Skeletal muscle tissue (tissue), 4 donors: Measurements from ENCODE around the gene UBE2U. TPM values are rescaled to one million over a fixed set of nuclear protein-coding genes. Genes with fewer than 3 reads are reported as not detected.

Source experiments
- H3K27ac ChIP-seq: one replicate; pipeline ENCODE4 v1.7.0; 2013; ENCODE audit warnings: mild to moderate bottlenecking, low read depth, low read length, inconsistent platforms
- H3K27me3 ChIP-seq, 3 donors: one replicate each; pipeline ENCODE4 v1.7.0; 2013; ENCODE audit warnings: low read length in 3 of 3; ENCODE audit not compliant: control insufficient read depth in 3 of 3, insufficient read depth in 3 of 3
- H3K36me3 ChIP-seq, 3 donors: one replicate each; pipeline ENCODE4 v1.7.0; 2013; ENCODE audit warnings: low read length in 3 of 3; ENCODE audit not compliant: control insufficient read depth in 3 of 3, insufficient read depth in 3 of 3
- H3K4me1 ChIP-seq, 3 donors: one replicate each; pipeline ENCODE4 v1.7.0; 2013; ENCODE audit warnings: low read length in 3 of 3, mild to moderate bottlenecking in 3 of 3; ENCODE audit not compliant: control insufficient read depth in 3 of 3, insufficient read depth in 3 of 3
- H3K4me3 ChIP-seq, 3 donors: one replicate each; pipeline ENCODE4 v1.7.0; 2013; ENCODE audit warnings: low read length in 3 of 3
- H3K9ac ChIP-seq, 3 donors: one replicate each; pipeline ENCODE4 v1.7.0; 2013; ENCODE audit warnings: low read length in 3 of 3, mild to moderate bottlenecking in 3 of 3, moderate library complexity in 2 of 3, low read depth in 1 of 3
- H3K9me3 ChIP-seq, 3 donors: one replicate each; pipeline ENCODE4 v1.7.0; 2013; ENCODE audit warnings: low read length in 3 of 3; ENCODE audit not compliant: control insufficient read depth in 3 of 3
- total RNA-seq: library from RNA; depleted of rRNA; stranded (reverse); fragments of >200 nt; gene quantifications from one replicate; pipeline ENCODE4 v1.2.3, GENCODE V29; 2014
- donor health status: Osteomylitis.

The UBE2U gene
- not detected for total RNA-seq

GRCh38 chr1:64203420-64203819, at the start of gene UBE2U:
UBE2U (plus strand) TSS chr1:64203623; CDS start chr1:64204051, 428 bp downstream.
- Histone ChIP-seq H3K4me3 (no peak within 1 kb of the TSS), H3K36me3 (no peaks in the 10 kb centered on the region), H3K9ac (no peak within 1 kb of the TSS), H3K27ac (no peak within 1 kb of the TSS), H3K9me3 (no peaks in the 10 kb centered on the region), H3K4me1 (no peaks in the 10 kb centered on the region), H3K27me3 (no peaks in the 10 kb centered on the region)

DNA sequence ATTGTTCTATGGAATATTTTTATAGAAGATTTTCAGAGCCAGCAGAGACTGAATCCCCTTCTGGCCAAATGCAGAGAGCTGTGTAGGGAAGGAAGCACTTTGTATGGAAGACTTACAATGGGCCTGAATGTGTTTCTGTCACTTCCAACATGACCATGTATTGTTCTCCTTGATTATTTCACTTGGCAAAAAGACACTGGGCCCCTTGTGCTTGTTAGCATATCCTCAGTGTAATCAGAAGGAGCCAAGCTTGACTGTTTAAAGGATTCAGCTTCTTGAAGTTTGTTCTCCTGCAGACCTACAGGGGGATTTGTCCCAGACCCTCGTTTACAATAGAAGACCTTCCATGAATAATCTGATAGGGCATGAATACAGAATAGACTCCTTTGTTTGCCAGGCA, 48.1 kb upstream of the UBE2U start:
- Histone ChIP-seq H3K4me3 (no peak overlapping the region), H3K9ac (no peak overlapping the region), H3K36me3 (peaks cover 0 to 5% (median 0%) of the 10 kb centered on the region in 3 donors), H3K4me1 (no peaks in the 10 kb centered on the region), H3K27ac (no peak overlapping the region), H3K9me3 (no peaks in the 10 kb centered on the region), H3K27me3 (no peaks in the 10 kb centered on the region)

DNA sequence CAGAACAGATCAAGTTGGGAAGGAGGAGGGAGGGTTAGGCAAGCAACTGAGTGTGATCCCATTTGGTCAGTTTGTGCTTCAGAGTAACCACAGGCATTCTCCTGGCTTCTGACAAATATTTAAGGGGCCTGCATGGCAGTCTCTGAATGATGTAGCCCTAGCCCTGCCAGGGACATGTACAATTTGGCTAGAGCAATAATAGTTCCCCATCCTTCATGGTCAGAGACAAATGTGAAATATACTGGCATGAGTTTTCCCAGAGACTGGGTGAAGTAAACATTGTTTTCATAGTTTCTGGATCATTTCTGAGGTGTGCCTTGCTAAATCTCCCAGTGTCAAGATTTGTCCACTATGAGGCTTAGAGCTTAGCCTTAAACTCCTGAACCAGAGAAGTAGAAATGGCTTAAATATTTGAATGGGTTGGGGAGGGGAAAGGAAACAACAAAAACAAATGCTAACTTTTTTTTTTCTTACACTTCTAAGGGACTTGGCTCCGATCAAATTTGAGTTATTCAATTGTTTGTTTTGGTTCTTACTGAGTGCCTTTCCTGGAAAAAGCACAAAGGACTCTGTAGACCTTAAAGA, 42.0 kb upstream of the UBE2U start:
- H3K9ac ChIP-seq = no peak overlapping the region
- H3K27ac ChIP-seq = no peak overlapping the region
- H3K4me1 ChIP-seq = peaks cover 0 to 3% (median 0%) of the 10 kb centered on the region in 3 donors
- no peak overlapping the region for H3K4me3 ChIP-seq
- peaks cover 0 to 5% (median 0%) of the 10 kb centered on the region in 3 donors for H3K36me3 ChIP-seq
- no peaks in the 10 kb centered on the region for H3K9me3 ChIP-seq
- H3K27me3 ChIP-seq = no peaks in the 10 kb centered on the region

DNA sequence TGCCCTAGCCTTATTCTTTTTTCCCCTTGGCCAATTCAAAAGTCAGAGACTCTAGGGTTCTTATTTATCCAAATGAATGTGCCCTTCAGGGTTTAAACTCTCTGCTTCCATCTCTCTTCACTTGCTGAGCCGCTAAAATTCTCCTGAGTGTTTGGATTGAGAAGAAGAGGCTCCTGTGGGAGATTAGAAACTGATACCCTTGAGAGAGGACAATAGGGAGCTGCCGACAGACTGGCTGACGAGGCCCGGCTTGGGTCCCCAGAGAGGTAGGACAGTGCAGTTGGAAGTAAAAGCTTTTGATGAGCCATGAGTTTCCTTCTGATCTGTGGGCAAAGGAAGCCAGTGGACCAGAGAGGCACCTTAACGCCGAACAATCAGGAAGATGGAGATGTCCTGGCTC, 41.3 kb upstream of the UBE2U start:
- Histone ChIP-seq H3K36me3 (peaks cover 0 to 5% (median 0%) of the 10 kb centered on the region in 3 donors), H3K27ac (no peak overlapping the region), H3K4me3 (no peak overlapping the region), H3K4me1 (peaks cover 0 to 3% (median 0%) of the 10 kb centered on the region in 3 donors), H3K9me3 (no peaks in the 10 kb centered on the region), H3K9ac (no peak overlapping the region), H3K27me3 (no peaks in the 10 kb centered on the region)

- Histone ChIP-seq H3K36me3 (peaks cover 0 to 5% (median 0%) of the 10 kb centered on the region in 3 donors), H3K27ac (no peak overlapping the region), H3K4me1 (peaks cover 0 to 3% (median 0%) of the 10 kb centered on the region in 3 donors), H3K9me3 (no peaks in the 10 kb centered on the region), H3K9ac (no peak overlapping the region), H3K4me3 (no peak overlapping the region), H3K27me3 (no peaks in the 10 kb centered on the region)
Measured at GRCh38 chr1:64162804-64163203, 40.6 kb upstream of the UBE2U start.

- H3K4me3 ChIP-seq = no peak overlapping the region
- peaks cover 0 to 5% (median 0%) of the 10 kb centered on the region in 3 donors for H3K36me3 ChIP-seq
- H3K9ac ChIP-seq = no peak overlapping the region
- H3K27me3 ChIP-seq = no peaks in the 10 kb centered on the region
- H3K9me3 ChIP-seq = no peaks in the 10 kb centered on the region
- H3K4me1 ChIP-seq = peaks cover 0 to 3% (median 0%) of the 10 kb centered on the region in 3 donors
- no peak overlapping the region for H3K27ac ChIP-seq
Measured at GRCh38 chr1:64163431-64163830, 40.0 kb upstream of the UBE2U start.

DNA sequence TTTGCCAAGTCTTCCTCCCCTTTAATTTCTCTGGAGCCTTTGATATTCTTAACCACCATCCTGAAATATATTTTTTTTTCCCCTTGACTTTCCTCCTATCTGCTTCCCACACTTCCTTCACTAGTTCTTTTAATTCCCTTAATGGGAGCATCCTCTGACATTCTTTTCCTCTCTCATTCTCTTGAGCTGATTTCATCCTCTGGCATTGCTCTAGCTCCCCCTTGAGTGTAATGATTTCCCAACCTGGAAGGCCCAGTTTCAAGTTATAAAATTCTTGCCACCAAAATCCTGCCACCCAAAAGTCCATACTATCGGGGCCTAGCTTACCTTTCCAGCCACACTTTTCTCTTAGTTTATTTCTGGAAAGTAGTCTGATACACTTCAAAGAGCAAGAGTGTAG, 39.5 kb upstream of the UBE2U start:
- H3K9ac ChIP-seq = no peak overlapping the region
- H3K4me1 ChIP-seq = peaks cover 0 to 3% (median 0%) of the 10 kb centered on the region in 3 donors
- H3K27ac ChIP-seq = no peak overlapping the region
- H3K36me3 ChIP-seq = peaks cover 0 to 2% (median 0%) of the 10 kb centered on the region in 3 donors
- H3K4me3 ChIP-seq = no peak overlapping the region
- no peaks in the 10 kb centered on the region for H3K27me3 ChIP-seq
- H3K9me3 ChIP-seq = no peaks in the 10 kb centered on the region

DNA sequence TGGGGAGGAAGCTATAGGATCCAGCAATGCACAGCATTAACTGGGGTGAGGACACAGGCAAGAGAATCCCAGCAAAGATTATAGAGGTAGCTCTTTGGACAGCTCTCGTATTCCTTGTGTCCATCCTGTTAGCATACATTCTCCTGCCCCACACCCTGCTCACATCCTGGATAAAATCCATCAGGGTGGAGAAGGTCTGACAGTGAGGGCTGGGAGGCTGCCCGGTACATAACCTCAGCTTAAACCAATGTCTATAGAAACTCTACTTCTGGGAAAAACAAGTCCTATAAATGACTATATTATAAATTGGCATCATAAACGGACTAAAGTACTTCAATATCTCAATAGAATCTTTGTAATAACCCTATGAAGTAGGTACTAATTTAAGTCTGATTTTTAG, 36.8 kb upstream of the UBE2U start:
- no peak overlapping the region for H3K27ac ChIP-seq
- no peak overlapping the region for H3K9ac ChIP-seq
- H3K4me3 ChIP-seq = no peak overlapping the region
- H3K36me3 ChIP-seq = no peaks in the 10 kb centered on the region
- no peaks in the 10 kb centered on the region for H3K9me3 ChIP-seq
- no peaks in the 10 kb centered on the region for H3K4me1 ChIP-seq
- no peaks in the 10 kb centered on the region for H3K27me3 ChIP-seq

- no peak overlapping the region for H3K27ac ChIP-seq
- H3K4me3 ChIP-seq = no peak overlapping the region
- no peaks in the 10 kb centered on the region for H3K9me3 ChIP-seq
- no peaks in the 10 kb centered on the region for H3K36me3 ChIP-seq
- H3K9ac ChIP-seq = no peak overlapping the region
- no peaks in the 10 kb centered on the region for H3K4me1 ChIP-seq
- no peaks in the 10 kb centered on the region for H3K27me3 ChIP-seq
Measured at GRCh38 chr1:64167176-64167575, 36.2 kb upstream of the UBE2U start.

DNA sequence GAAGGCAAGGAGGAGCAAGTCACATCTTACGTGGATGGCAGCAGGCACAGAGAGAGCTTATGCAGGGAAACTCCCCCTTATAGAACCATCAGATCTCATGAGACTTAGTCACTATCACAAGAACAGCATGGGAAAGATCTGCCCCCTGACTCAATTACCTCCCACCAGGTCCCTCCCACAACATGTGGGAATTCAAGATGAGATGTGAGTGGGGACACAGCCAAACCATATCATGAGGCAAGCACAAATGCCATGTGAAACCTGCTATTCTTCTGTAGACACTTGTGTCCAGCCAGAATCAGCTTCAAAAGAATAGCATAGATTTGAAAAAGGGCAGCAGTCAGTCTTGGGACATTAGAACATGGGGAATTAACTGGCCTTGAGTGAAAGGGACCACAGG, 32.2 kb upstream of the UBE2U start:
- Histone ChIP-seq H3K4me3 (no peak overlapping the region), H3K9ac (no peak overlapping the region), H3K27me3 (no peaks in the 10 kb centered on the region), H3K27ac (no peak overlapping the region), H3K36me3 (no peaks in the 10 kb centered on the region), H3K4me1 (peaks cover 5 to 8% (median 6%) of the 10 kb centered on the region in 3 donors), H3K9me3 (no peaks in the 10 kb centered on the region)
